Suprapubic skin (tissue), 4 donors: ENCODE data around the gene TBC1D8. TPM values are rescaled to one million over a fixed set of nuclear protein-coding genes. Genes with fewer than 3 reads are reported as not detected.
A peak's percentile ranks its signal among the peaks of the same experiment; 100 is the strongest.

Source experiments
- DNase-seq, 2 donors: peaks; one replicate each; pipeline ENCODE4 v3.0.0-alpha.2; 2019; ENCODE audit warnings: low spot score in 2 of 2
- H3K27ac ChIP-seq: fragments of 200-600 bp; sonication (generic); one replicate; pipeline ENCODE4 v1.5.1; 2019
- H3K27me3 ChIP-seq: fragments of 200-600 bp; sonication (generic); one replicate; pipeline ENCODE4 v1.5.1; 2019
- H3K36me3 ChIP-seq: fragments of 200-600 bp; sonication (generic); one replicate; pipeline ENCODE4 v1.5.1; 2019
- H3K4me1 ChIP-seq: fragments of 200-600 bp; sonication (generic); one replicate; pipeline ENCODE4 v1.5.1; 2019
- H3K4me3 ChIP-seq: fragments of 200-600 bp; sonication (generic); one replicate; pipeline ENCODE4 v1.5.1; 2019; ENCODE audit warnings: mild to moderate bottlenecking
- H3K9me3 ChIP-seq: fragments of 200-600 bp; sonication (generic); one replicate; pipeline ENCODE4 v1.5.1; 2019
- CTCF ChIP-seq, 2 donors: fragments of 200-600 bp in 1 of 2; fragments of 450-650 bp in 1 of 2; sonication (generic) in 1 of 2; IDR thresholded peaks; one replicate each; pipeline ENCODE4 v1.5.1; 2016 to 2019; ENCODE audit warnings: antibody characterized with exemption in 2 of 2, mild to moderate bottlenecking in 1 of 2, moderate library complexity in 1 of 2
- EP300 ChIP-seq: sonication (generic); formaldehyde crosslinking; IDR thresholded peaks from one replicate; pipeline ENCODE4 v1.6.1; 2017; ENCODE audit warnings: antibody characterized with exemption
- POLR2A ChIP-seq, 2 donors: fragments of 450-650 bp; IDR thresholded peaks; one replicate each; pipeline ENCODE4 v1.6.1; 2017; ENCODE audit warnings: antibody characterized with exemption in 2 of 2, mild to moderate bottlenecking in 2 of 2, moderate library complexity in 2 of 2
- POLR2AphosphoS5 ChIP-seq, 3 donors: sonication (generic); formaldehyde crosslinking; IDR thresholded peaks; one replicate each; pipeline ENCODE4 v1.6.1; 2017; ENCODE audit warnings: antibody characterized with exemption in 3 of 3
- WGBS: methylation state at CpG from one replicate; pipeline ENCODE4 v1.1.5; 2018; 5-methylcytosine and 5-hydroxymethylcytosine counted together
- total RNA-seq, 4 donors: library from RNA; depleted of rRNA; stranded (reverse); fragments of >200 nt; gene quantifications; one replicate each; pipeline ENCODE4 v1.1.0, GENCODE V29; 2016

The TBC1D8 gene
- total RNA-seq, 4 donors from 2014 or later, result 38.8 to 309 (median 68.3) TPM

DNA sequence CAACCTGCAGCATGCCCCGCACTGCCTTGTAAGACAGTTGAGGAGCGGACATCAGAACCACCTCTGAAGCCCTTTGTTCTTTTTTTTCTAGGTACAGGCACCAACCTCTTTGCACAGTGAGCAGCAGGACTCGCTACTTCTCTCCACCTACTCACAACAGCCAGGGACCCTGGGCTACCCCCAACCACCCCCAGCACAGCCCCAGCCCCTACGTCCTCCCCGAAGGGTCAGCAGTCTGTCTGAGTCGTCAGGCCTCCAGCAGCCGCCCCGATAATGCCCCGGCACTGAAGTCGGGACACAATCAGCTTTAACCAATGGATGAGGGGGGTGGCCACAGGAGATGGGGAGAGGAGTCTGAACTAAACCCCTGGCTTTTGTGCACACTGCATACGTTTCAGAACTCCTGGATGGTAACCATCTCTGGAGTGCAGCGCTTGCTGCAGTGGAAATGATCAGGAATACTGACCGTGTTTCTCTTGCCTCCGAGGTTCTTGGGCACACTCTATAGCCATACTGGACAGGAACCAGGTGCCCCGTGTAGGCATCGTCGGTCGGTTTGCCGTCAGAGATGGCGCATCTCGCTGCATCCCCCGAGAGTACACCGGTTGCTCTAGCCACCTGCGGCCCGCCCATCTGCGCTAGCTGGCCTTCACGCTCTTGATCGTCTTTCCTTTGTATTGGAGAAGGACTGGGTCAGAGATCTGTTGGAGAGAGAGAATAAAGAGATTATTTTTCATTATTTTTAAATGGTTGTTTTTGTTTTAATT is 155.7 kb downstream of the TBC1D8 start:
- H3K9me3 ChIP-seq, result no peaks in the 10 kb centered on the region
- no peak overlapping the region for H3K27ac ChIP-seq
- H3K27me3 ChIP-seq, result no peaks in the 10 kb centered on the region
- H3K4me1 ChIP-seq, result no peaks in the 10 kb centered on the region
- H3K36me3 ChIP-seq, result peaks cover 34% of the 10 kb centered on the region
- TF ChIP-seq POLR2A (IDR thresholded peaks at IDR 0.05), result no peak
- no peak for TF ChIP-seq CTCF (IDR thresholded peaks at IDR 0.05)
- TF ChIP-seq EP300, result no peak
- TF ChIP-seq POLR2AphosphoS5 (IDR thresholded peaks at IDR 0.05), result no peak
- 89% methylated on average over 28 of the region's 28 CpGs for WGBS
- no peak for DNase-seq
- H3K4me3 ChIP-seq, result no peak overlapping the region

DNA sequence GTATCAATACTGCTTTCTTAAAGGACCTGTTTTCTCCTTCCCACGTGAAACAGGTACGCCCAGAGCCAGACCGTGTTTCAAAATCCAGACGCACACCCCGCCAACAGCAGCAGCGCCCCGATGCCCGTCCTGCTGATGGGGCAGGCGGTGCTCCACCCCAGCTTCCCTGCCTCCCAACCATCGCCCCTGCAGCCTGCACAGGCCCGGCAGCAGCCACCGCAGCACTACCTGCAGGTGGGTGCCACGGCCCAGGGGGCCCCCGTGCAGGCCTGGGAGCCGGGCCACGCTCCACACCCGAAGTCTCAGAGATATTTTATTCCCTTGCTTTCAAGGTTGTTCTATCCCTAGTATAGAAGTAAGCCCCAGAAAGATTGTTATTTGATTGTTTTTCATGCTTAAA is 157.9 kb downstream of the TBC1D8 start:
- Histone ChIP-seq H3K4me3 (no peak overlapping the region), H3K27me3 (no peaks in the 10 kb centered on the region), H3K9me3 (no peaks in the 10 kb centered on the region), H3K36me3 (peaks cover 46% of the 10 kb centered on the region), H3K27ac (no peak overlapping the region), H3K4me1 (no peaks in the 10 kb centered on the region)
- DNase-seq, result no peak
- TF ChIP-seq POLR2AphosphoS5 (IDR thresholded peaks at IDR 0.05), result no peak
- no peak for TF ChIP-seq POLR2A (IDR thresholded peaks at IDR 0.05)
- no peak for TF ChIP-seq CTCF (IDR thresholded peaks at IDR 0.05)
- TF ChIP-seq EP300, result no peak
- WGBS, result 90% methylated on average over 17 of the region's 17 CpGs

DNA sequence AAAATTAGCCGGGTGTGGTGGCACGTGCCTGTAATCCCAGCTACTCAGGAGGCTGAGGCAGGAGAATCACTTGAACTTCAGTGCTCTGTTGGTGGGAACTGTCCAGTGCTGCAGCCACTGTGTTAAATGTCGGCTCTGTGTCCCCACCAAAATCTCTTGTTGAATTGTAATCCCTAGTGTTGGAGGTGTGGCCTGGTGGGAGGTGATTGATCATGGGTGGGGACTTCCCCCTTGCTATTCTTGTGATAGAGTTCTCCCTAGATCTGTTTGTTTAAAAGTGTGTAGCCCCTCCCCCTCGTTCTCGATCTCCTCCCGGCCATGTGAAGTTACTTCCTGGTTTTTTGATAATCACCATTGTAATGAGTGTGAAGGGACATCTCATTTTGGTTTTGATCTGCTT is 158.9 kb downstream of the TBC1D8 start:
- TF ChIP-seq POLR2AphosphoS5 (IDR thresholded peaks at IDR 0.05), result no peak
- no peak for TF ChIP-seq POLR2A (IDR thresholded peaks at IDR 0.05)
- no peak for TF ChIP-seq CTCF (IDR thresholded peaks at IDR 0.05)
- TF ChIP-seq EP300, result no peak
- Histone ChIP-seq H3K27ac (no peak overlapping the region), H3K27me3 (no peaks in the 10 kb centered on the region), H3K4me3 (no peak overlapping the region), H3K4me1 (no peaks in the 10 kb centered on the region), H3K36me3 (peaks cover 54% of the 10 kb centered on the region), H3K9me3 (no peaks in the 10 kb centered on the region)
- 91% methylated on average over 4 of the region's 6 CpGs for WGBS
- DNase-seq, result no peak

GRCh38 chr2:100991404-100991773 is 159.8 kb downstream of the TBC1D8 start:
- peaks cover 54% of the 10 kb centered on the region for H3K36me3 ChIP-seq
- TF ChIP-seq POLR2A (IDR thresholded peaks at IDR 0.05) (no peak), EP300 (no peak), POLR2AphosphoS5 (IDR thresholded peaks at IDR 0.05) (no peak), CTCF (IDR thresholded peaks at IDR 0.05) (no peak)
- no peak overlapping the region for H3K27ac ChIP-seq
- H3K4me1 ChIP-seq, result no peaks in the 10 kb centered on the region
- no peaks in the 10 kb centered on the region for H3K9me3 ChIP-seq
- DNase-seq, result no peak
- H3K4me3 ChIP-seq, result no peak overlapping the region
- H3K27me3 ChIP-seq, result no peaks in the 10 kb centered on the region
- 93% methylated on average over 5 of the region's 5 CpGs for WGBS

DNA sequence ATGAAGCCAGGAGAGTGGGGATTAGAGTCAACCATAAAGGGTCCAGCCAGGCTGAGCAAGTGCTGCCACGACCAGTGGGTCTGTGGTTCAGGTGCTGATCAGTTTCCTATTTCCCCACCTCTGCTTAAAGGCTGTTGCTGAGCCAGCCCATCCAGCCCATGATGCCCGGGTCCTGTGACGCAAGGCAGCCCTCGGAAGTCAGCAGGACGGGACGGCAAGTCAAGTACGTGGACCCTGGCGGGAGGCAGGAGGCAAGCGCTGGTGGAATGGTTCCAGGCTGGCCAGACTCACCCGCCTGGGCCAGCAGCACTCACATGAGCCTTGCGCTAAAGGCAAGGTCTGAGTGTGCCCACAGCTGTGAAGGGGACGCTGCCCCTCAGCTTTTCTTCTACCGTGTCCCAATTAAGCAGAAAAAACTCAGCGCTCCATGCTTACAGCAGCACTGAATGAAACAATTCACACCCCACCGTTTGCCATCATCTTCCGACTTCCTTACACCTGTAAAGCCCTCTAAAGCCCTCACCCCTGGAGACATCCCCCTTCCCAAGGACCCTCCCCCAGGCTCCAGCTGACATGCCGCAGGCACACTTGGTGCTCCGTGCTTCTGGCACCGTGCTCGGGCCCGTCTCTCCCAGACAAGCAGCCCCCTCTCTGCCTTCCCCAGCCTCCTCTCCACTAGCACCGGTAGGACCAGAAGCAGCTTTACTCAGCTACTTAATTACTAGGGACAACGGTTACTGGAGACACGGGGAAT is 160.4 kb downstream of the TBC1D8 start:
- Histone ChIP-seq H3K9me3 (no peaks in the 10 kb centered on the region), H3K4me3 (no peak overlapping the region), H3K4me1 (no peaks in the 10 kb centered on the region), H3K36me3 (peaks cover 49% of the 10 kb centered on the region), H3K27ac (no peak overlapping the region), H3K27me3 (no peaks in the 10 kb centered on the region)
- peak in 1 of 2 donors; percentile 51 for DNase-seq
- WGBS, result 85% methylated on average over 19 of the region's 24 CpGs
- TF ChIP-seq POLR2A (IDR thresholded peaks at IDR 0.05), result no peak
- no peak for TF ChIP-seq POLR2AphosphoS5 (IDR thresholded peaks at IDR 0.05)
- no peak for TF ChIP-seq EP300
- no peak for TF ChIP-seq CTCF (IDR thresholded peaks at IDR 0.05)
